HG03060 (cell line): ENCODE measurements around the gene STMN3.

Source experiments
- ATAC-seq: cut with Tn5 transposase; IDR thresholded peaks from one replicate; pipeline ENCODE4 v1.9.1; 2021; ENCODE audit warnings: low read depth, moderate number of reproducible peaks; ENCODE audit not compliant: unreplicated experiment

The STMN3 gene

DNA sequence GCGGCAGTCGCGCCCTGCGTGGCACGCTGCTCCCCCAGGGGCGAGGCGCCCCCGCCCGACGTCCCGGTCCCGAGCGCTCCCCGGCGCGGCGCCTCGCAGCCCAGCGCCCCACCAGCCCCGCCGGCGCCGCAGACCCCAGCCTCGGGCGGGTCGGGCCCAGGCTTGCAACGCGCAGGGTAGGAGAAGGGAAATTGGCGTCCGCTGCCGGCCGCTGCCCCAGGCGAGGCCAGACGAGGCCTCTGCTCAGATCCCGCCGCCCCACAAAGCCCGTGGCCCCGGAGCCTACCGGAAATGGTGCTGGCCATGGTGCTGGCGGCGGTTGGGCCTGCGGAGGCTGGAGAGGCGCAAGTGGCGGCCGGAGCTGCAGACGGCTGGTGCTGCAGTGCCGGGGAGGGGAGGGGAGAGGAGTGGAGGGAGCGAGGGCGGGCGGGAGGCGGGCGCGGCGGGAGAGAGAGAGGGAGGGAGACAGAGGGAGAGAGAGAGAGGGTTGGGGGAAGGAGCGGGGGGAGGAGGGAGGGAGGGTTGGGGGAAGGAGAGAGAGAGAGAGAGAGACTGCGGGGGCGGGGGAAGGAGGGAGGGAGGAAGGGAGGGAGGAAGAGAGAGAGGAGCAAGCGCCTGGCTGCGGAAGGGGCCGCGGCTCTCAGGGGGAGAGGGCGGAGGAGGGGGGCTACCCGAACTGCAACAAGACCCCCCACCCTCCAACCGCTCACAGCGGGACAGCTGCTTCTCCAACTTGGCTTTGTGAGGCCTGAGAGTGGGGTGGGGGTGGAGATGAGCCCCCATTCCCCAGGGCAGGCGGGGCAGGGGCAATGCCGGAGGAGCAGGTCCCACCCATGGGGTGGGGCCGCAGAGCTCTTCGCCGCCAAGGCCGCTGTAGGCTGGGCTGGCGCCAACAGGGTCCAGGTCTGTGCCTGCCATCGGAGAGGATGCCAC, at the start of gene STMN3:
Gene STMN3 (minus strand): TSS at position 384 of the 933 bp plus-strand sequence. CDS start 79 bp downstream, at position 305.
- no peak for ATAC-seq

- no peak for ATAC-seq
These were observed 48.9 kb upstream of the STMN3 start for GRCh38 chr20:63702036-63702665.

- ATAC-seq: no peak
These were observed 48.3 kb upstream of the STMN3 start for GRCh38 chr20:63701329-63702035.

GRCh38 chr20:63701051-63701328, 47.8 kb upstream of the STMN3 start:
- no peak for ATAC-seq

- ATAC-seq: no peak
These were observed 47.2 kb upstream of the STMN3 start for GRCh38 chr20:63700199-63701050.

- ATAC-seq: no peak
These were observed 46.4 kb upstream of the STMN3 start for GRCh38 chr20:63699466-63700198.

- no peak for ATAC-seq
These were observed 45.7 kb upstream of the STMN3 start for GRCh38 chr20:63698739-63699465.

DNA sequence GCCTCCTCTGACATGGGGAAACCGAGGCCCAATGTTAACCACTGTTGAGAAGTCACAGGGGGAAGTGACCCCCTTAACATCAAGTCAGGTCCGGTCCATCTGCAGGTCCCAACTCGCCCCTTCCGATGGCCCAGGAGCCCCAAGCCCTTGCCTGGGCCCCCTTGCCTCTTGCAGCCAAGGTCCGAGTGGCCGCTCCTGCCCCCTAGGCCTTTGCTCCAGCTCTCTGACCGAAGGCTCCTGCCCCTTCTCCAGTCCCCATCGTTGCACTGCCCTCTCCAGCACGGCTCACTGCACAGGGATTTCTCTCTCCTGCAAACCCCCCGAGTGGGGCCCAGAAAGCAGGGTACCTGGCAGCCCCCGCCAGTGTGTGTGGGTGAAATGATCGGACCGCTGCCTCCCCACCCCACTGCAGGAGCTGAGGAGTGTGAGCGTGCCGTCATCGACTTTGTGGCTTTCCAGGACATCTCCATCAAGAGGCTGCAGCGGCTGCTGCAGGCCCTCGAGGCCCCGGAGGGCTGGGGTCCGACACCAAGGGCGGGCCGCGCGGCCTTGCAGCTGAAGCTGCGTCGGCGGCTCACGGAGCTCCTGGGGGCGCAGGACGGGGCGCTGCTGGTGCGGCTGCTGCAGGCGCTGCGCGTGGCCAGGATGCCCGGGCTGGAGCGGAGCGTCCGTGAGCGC, 44.8 kb upstream of the STMN3 start:
- ATAC-seq: no peak

DNA sequence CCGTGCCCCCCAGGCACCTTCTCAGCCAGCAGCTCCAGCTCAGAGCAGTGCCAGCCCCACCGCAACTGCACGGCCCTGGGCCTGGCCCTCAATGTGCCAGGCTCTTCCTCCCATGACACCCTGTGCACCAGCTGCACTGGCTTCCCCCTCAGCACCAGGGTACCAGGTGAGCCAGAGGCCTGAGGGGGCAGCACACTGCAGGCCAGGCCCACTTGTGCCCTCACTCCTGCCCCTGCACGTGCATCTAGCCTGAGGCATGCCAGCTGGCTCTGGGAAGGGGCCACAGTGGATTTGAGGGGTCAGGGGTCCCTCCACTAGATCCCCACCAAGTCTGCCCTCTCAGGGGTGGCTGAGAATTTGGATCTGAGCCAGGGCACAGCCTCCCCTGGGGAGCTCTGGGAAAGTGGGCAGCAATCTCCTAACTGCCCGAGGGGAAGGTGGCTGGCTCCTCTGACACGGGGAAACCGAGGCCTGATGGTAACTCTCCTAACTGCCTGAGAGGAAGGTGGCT, 44.2 kb upstream of the STMN3 start:
- no peak for ATAC-seq

- ATAC-seq: no peak
These were observed 43.6 kb upstream of the STMN3 start, which contains the start of gene TNFRSF6B for GRCh38 chr20:63696628-63697356. Gene TNFRSF6B (plus strand): TSS chr20:63696652. CDS start chr20:63696768, 116 bp downstream.

GRCh38 chr20:63696306-63696627, 43.0 kb upstream of the STMN3 start:
- no peak for ATAC-seq

- ATAC-seq: no peak
These were observed 42.4 kb upstream of the STMN3 start for GRCh38 chr20:63695424-63696305.

DNA sequence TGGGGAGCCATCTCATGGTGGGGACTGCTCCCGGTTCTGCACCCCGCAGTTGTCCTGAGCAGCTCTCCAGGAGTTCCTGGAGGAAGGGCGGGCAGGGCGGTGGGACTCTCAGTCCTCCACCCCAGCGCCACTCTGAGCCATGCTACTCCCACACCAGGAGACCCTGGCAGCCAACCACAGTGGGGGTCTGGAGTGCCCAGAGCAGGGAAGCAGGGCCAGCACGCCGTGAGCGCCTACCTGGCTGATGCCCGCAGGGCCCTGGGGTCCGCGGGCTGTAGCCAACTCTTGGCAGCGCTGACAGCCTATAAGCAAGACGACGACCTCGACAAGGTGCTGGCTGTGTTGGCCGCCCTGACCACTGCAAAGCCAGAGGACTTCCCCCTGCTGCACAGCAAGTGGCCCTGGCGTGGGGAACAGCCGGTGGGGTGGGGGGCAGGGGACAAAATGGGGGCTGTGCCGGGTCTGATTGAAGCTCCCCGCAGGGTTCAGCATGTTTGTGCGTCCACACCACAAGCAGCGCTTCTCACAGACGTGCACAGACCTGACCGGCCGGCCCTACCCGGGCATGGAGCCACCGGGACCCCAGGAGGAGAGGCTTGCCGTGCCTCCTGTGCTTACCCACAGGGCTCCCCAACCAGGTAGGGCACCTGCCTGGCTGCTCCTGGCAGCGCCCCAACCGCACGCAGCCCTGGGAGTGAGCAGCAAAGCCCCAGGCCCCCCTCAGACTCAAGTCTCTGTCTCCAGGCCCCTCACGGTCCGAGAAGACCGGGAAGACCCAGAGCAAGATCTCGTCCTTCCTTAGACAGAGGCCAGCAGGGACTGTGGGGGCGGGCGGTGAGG, 41.6 kb upstream of the STMN3 start:
- no peak for ATAC-seq

DNA sequence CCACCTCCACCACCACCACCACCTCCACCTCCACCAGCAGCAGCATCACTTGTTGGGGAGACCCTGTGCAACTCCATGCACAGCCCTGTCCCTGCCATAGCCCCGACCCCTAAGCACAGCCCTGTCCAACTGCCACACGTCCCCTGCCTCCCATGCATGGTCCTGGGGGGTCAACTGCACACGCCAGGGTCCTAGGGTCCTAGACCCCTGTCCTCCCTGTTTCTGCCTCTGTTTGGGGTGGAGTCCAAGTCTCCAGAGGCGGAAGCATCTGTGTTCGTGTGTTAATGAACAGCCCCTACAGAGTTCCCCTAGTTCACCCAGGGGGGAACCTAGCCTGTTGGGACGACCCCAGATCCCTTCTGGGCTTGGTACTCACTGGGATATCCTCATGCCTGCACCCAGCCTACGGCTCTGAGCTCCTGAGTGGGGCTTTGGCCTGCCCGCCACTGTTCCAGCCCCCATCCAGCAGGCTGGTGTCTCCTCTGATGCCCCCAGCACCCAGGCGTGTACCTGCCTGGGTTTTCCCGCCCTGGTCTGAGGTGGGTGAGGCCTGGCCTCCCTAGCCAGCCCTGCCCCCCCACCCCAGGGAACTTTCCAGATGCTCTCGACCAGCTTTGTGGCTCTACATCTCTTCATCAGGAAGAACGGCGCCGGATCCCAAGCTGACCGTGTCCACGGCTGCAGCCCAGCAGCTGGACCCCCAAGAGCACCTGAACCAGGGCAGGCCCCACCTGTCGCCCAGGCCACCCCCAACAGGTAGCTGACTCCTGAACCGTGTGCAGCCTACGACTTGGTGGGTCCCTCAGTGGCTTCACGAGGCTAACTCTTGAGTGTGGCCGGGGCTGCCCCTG, 40.7 kb upstream of the STMN3 start:
- no peak for ATAC-seq

DNA sequence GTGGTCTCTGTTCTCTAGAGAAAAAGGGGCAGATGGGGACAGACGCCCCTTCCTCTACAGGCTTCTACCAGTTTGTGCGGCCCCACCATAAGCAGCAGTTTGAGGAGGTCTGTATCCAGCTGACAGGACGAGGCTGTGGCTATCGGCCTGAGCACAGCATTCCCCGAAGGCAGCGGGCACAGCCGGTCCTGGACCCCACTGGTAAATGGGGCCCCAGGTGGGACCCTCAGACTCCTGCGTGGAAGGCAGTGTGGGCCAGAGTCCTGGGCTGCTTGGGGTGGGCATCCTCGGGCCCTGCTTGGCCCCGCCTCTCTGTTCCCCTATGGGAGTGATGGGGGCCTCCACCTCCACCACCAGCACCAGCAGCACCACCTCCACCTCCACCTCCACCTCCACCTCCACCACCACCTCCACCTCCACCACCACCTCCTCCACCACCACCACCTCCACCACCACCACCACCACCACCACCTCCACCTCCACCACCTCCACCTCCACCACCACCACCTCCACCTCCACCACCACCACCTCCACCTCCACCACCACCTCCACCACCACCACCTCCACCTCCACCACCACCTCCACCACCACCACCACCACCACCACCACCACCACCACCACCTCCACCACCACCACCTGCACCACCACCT, 40.0 kb upstream of the STMN3 start:
- ATAC-seq: no peak
